ENCODE results near the gene CRIP2.

CRIP2 gene

DNA sequence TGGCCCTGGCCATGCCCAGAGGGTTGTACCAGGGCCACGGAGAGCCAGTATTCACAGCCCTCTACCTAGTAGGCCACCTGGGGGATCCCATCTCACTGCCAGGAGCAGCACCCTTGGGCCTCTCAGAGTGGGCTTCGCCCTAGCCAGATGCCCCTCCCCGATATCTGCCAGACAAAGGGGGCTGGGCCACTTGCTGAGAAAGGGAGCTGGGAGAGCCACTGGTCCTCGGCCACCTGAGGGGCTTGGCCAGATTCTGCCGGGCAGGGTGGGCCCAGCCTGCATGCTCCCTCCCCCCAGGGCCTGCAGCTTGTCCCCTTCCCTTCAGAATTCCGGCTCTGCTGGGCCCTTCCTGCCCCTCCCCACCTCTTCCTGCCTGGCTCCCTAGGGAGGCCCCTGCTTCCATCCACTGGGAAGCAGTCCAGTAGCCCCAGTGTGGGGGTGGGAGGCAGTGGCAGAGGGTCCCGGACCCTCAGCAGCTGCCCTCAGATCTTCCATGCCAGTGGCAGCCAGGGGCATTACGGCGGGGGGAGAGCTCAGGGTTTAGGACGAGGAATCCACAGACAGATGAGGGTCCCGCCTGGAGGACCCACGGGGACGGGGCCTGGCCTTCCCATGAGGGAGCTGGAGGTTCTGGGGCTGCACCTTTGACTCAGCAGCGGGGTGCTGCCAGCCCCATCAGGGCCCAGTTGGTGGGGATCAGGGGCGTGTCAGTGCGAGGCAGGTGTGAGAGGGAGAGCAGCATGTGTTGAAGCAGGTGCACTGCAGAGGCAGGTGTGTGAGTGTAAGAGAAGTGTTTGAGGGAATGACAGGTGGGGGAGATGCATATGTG lies 2.4 kb downstream of the CRIP2 start:
- DNase-seq (ENCODE audit: low read depth in 2 of 2) = no peak

DNA sequence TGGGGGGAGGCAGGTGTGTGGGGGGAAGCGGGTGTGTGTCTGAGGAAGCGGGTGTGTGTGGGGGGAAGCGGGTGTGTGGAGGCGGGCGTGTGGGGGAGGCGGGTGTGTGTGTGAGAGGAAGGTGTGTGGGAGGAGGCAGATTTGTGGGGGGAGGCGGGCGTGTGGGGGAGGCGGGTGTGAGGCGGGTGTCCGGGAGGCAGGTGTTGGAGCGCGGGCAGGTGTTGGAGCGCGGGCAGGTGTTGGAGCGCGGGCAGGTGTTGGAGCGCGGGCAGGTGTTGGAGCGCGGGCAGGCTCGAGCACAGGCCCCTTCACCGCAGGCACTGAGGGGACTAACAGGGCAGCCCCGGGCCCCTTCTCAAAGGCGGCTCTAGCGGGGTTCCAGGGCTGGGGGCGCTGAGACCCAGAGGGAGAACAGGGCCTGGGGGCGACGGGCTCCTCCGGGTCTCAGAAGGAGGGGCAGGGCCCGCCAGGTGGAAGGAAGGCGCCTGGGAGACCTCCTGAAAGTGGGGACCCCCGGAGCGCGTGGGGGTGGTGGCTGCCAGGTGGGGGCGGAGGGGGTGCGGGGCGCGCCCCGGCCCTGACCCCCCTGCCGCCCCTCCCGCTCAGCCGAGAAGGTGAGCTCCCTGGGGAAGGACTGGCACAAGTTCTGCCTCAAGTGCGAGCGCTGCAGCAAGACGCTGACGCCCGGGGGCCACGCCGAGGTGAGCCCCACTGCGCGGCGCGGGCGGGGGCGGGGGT lies 3.2 kb downstream of the CRIP2 start:
- DNase-seq (ENCODE audit: low read depth in 2 of 2) = no peak

DNA sequence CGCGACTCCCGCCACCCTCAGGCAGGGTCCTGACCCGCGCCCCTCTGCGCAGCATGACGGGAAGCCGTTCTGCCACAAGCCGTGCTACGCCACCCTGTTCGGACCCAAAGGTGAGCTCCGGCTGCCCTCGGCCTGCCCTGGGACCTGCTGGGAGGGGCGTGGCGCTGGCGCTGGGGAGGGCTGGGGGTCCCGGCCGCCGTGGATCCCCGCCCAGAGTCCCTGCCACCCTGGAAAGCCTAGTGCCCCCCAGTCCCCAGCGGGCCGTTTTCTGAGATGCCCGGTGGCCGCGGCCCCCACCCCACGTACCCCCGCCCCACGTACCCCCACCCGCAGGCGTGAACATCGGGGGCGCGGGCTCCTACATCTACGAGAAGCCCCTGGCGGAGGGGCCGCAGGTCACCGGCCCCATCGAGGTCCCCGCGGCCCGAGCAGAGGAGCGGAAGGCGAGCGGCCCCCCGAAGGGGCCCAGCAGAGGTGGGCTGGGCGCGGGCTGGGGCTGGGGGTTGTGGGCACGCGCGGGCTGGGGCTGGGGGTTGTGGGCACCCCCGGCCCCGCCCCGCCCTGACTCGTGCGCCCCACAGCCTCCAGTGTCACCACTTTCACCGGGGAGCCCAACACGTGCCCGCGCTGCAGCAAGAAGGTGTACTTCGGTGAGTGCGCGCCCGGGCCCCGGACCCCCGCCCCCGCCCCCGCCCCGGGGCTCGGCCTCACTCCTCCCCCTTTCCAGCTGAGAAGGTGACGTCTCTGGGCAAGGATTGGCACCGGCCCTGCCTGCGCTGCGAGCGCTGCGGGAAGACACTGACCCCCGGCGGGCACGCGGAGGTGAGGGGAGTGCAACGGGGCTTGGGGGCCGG lies 4.0 kb downstream of the CRIP2 start:
- no peak for DNase-seq (ENCODE audit: low read depth in 2 of 2)

DNA sequence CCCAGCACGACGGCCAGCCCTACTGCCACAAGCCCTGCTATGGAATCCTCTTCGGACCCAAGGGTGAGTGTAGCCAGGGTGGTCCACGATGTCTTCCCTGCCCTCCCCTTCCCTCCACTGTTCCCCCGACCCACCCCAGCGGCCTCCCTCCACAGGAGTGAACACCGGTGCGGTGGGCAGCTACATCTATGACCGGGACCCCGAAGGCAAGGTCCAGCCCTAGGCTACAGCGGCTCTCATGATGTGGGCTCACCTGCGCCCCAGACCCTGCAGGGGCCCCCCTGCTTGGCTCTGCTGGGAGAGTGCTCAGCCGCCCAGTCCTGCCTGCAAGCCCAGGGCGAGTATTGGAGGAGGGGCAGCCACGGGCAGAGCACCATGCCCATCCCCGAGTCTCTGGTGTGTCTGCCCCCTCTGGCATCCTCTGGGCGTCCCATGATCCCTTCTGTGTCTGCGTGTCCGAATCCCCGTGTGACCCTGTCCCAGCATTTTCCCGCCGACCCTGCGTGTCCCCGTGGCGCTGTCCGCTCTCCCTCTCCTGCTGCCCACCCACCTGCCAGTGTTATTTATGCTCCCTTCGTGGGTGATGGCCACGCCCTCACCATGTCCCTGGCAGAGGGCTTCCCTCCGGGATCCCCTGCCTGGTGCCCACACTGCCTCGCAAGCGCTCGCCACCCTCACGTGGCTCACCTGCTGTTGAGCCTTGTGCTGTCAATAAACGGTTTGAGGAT lies 5.0 kb downstream of the CRIP2 start:
- DNase-seq (ENCODE audit: low read depth in 2 of 2) = no peak

DNA sequence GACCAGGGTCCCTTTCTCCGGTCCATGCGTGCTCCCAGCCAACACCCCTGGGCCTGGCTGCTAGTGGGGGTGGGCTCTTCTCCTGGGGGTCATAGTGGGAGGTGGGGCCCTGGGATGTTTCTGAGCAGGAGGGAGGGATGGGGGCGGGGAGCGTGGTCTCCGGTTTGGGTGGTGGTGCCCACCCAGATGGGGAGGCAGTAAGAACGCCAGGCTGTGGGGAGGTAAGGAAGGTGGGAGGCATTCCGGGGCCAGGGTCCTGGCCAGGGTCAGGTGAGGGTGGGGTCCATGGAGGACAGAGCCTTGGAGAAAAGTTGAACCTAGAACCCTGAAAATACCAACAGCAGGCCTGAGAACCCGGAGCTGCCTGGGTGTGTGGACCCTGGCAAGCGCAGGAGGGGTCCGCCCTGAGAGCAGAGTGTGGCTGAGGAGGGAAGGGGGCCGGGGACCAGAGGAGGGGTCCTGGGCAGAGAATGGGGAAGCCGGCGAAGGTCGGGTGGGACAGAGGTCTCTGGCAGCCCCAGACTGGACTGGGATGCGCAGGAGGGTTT lies 5.7 kb downstream of the CRIP2 start:
- no peak for DNase-seq (ENCODE audit: low read depth in 2 of 2)

DNA sequence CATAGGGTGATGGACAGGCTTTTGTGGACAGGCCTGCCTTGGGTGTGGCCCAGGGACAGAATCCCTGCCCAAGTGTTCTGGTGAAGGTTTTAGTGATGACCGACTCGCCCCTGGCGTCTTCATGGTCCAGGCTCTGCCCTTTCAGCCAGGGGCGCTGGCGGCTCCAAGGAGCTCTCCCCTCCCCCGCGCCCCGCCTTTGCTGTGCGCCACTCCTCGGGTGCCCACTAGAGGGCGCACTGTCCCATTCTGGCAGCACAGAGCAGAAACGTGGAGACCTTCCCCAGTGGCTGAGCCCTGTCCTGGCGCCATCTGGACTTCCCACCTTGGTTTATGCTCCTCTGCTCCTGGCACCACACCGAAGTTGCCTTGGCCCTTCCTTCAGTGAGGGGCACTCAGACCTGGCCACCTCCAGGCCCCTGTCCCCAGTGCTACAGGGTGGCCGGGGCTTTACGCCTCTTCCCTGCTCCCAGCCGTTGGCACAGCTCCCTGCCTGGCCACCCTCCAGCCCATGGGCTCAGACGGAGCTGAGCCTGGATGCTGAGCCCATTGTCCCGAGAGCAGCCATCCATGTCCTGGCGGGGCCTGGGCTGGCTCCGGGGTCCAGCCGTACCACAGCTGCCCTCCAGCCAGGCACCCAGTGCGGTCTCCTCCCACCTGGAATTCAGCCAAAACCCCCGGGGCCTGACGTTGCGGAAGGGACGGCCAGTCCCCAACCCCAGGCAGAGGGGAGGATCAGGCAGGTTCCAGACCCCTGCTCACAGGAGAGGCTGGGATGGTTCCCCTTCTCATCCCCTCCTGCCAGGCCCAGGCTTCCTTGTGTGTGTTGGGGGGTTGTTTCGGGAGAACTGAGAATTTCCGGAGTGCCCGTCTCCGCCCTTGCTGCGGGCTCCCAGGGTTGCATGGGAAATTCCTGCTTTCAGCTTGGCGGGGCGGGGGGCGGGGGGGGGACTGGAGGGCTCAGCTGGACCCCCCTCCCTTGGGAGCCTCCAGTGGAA lies 6.5 kb downstream of the CRIP2 start:
- DNase-seq (ENCODE audit: low read depth in 2 of 2) = peak; percentile 83 to 91

DNA sequence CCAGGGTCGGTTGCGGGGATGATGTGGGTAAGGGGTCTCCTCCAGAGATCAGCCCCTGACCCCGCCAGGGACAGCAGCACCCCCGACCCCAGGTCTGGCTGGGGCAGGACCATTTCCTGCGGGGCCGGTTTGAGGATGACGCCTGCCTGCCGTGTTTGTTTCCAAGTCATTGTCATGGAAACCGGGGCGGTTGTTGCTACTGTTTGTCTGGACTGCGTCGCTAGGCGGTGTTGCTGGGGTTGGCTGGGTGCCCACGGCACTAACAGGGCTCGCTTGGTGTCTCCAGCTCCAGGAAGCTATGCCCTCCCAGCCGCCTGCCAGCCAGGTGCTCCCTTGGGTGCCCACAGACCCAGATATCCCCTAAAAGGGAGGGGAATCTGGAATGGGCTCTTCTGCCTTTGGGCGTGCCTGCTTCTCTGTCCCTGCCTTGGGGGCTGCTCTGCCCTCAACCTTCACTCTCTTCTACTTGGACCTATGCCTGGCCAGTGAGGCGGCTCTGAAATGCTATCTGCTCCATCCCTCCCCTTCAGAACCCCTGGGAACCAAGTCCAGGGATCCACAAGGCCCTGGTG lies 7.4 kb downstream of the CRIP2 start:
- DNase-seq (ENCODE audit: low read depth in 2 of 2) = peak; percentile 82 to 89

DNA sequence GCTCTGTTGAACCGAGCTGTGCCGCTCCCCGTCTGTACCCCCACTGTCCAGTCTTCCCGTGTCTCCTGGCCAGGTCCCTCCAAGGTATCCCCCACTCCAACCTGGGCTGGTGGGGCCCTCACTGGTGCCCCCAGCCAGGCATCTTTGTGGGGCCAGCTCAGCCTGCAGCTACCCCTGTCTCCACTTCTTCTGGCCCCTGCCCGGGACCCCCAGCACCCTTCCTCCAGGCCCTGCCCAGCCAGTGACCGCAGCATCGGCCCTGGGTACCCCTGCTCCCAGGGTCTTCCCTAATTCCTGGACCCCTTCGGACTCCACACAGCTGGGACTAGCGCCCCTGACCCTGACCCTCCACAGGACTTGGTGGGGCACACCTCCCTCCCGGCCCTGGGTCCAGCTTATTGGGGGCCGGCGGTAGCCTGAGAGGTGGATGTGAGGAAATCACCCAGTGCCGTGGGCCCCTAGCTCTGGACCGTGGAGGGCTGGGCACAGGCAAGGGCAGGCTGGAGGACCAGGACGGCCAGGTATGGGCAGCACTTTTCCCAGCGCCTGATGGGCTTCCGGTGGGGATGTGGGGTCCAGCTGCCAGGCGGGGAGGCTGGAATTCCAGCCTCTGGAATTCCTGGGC lies 8.0 kb downstream of the CRIP2 start:
- DNase-seq (ENCODE audit: low read depth in 2 of 2) = no peak

DNA sequence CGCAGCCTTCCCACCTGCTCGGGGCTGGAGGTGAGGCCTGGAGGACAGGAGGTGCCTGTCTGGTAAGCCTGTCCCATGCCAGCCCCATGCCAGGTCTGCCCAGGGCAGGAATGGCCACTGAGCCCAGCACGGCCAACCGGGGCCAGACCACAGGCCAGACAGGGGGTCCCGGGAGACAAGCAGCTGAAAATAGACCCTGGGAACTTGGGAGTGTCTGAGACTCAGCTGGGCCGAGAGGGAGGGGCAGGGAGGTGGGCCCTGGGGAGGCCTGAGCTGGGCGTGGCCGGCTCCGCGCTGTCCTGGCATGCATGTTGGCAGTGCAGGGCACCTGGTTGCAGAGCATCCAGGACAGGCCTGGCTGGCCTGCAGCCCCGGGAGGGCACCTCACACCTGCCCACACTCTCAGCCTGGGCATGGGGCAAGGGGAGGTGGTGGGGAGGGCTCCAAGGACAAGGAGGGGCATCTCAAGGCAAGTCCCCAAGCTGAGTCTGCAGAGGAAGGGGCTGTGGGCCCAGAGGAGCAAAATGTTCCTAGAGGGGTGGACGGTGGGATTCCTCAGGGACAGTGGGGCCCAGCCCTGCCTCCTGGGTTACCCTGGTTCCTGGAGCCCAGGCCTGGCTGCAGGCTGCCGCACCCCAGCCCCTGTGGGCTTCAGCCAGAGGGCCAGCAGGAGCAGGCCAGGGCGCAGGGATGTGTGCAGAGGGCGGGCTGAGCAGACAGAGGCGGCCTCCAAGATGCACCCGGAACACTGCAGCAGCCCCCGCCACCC lies 8.9 kb downstream of the CRIP2 start:
- no peak for DNase-seq (ENCODE audit: low read depth in 2 of 2)

DNA sequence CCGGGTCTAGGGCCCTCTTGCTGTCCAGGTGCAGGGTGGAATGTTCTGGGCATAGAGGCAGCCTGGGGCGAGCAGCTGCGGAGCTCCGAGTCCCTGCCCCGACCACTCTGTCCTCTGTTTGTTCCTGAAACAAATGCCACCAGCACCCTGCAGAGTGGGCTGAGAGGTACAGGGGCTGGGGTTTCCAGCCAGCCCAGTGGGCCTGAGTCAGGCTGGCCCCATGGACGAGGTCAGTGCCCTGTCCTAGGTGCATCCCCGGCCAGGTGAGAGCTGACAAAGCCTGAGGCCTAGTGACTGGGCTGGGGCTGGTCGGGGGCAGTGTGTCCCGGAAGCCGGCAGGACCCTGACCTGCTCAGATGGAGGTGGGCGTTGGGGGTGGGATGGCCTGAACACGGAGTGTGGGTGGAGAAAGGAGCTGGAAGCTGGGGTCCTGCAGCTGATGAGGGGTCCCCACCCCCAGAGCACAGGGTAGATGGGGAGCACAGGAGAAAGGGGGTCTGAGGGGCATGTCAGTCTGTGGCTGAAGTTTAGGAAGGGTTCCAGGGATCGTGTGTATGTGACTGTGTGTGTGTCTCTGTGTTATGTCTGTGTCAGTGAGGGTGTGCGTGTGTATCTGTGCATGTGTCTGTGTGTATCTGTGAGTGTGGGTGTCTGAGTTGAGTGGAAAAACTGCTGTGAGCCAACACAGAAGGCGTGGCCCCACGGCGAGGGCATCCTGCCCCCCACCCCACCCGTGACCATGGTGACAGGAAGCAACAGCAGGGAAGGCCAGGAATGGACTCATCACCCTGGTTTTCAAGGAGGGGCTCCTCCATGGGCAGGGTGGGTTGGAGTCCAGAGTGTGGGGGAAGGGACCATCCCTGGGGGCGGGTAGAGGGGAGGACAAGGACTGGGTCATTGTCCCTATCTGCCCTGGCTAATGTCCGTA lies 9.7 kb downstream of the CRIP2 start:
- DNase-seq (ENCODE audit: low read depth in 2 of 2) = no peak

DNA sequence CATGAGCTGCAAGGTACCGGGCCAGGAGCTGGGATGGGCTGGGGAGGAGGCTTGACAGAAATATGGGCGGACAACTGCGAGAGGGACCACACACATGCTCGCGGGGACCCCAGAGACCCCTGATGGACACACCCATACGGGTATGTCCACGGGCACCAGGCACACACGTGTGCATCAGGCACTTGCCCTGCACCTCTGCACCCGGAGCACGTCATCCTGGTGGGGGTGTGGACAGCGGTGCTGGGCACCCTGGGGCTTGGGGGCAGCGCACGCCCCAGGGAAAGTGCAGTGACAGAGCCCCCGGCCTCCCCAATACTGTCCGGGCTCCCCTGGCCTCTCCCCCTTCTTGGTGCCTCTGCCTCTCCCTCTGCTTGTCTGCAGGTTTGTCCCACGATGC lies 10.4 kb downstream of the CRIP2 start:
- no peak for DNase-seq (ENCODE audit: low read depth in 2 of 2)

DNA sequence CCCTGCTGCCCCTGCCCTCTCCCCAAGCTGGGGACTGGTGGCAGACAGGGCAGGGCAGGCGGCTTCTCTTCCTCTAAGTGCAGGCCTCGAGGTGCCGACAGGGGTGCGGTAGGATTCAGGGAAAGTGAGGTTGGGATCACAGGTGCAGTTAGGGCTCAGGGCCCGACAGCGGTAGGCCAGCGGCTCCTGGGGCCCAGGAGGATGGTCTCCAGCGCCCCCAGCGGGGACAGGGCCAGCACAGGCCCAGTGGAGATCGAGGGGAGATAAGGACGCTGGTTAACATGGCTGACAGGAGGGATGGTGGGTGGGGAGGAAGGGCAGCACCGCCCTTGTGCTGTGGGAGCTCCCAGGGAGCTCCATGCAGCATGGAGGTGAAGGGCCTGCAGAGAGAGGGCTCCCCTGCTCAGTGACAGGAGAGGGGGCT lies 11.1 kb downstream of the CRIP2 start:
- peak in 1 of 2 donors; percentile 48 for DNase-seq (ENCODE audit: low read depth in 2 of 2)

DNA sequence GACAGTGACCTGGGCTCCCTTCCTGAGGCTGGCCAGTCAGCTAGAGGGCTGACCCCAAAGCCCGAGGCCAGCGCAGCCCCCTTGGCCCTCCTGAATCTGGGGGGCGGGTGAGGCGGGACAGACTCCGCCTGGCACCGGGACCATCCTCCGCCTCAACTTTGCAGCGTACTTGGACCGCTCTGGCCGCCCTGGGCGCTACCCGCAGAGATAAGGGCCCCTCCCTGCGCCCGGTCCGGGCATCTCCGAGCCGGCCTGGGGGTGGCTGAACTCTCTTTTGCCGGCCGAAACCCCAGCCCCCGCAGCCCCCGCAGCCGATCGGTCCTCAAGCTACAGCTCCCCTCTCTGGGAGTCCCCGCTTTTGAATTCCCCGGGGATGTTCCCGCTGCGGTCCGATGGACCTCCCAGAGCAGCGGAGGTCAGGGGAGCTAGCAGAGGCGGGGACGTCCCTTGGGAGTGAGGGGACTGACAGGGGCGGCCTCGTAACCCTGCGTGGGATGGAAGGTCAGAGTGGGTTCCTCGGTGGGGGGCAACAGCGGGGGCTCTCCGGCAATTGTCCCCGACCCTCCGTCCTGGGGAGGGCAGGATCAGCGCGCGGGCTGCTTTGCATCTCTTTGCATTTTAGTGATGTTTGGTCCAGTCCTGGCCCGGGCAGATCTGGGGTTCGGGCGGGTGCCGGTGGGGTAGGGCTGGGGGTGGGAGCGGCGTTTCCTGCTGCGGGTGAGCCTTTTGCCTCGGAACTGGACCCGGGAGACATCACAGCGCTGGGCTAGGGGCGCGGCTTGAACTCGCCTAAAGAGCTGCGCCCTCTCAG lies 11.7 kb downstream of the CRIP2 start, which contains the start of gene CRIP1:
TSS of gene CRIP1 (plus strand) at position 724 of the 811 bp plus-strand sequence. CDS start 374 bp downstream, outside the sequence.
- no peak for DNase-seq (ENCODE audit: low read depth in 2 of 2)

DNA sequence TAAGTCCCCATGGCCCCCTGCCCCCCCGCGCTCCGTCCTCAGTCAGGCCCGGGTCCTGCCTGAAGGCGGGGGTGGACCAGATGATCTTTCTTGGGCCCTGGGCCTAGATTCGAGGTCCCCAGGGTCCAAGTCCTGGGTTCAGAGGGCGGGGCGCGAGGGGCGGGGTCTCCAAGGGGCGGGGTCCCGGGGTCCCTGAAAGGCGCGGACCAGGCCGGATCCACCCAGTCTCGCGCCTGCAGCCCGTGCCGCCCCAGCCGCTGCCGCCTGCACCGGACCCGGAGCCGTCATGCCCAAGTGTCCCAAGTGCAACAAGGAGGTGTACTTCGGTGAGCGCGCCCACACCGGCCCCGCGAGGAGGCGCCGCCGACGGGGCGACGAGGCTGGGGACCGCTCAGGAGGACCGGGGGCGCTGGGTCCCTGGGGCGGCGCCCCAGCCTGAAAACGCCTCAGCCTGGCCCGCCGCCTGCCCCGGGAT lies 12.4 kb downstream of the CRIP2 start:
- DNase-seq (ENCODE audit: low read depth in 2 of 2) = peak in 1 of 2 donors; percentile 60

DNA sequence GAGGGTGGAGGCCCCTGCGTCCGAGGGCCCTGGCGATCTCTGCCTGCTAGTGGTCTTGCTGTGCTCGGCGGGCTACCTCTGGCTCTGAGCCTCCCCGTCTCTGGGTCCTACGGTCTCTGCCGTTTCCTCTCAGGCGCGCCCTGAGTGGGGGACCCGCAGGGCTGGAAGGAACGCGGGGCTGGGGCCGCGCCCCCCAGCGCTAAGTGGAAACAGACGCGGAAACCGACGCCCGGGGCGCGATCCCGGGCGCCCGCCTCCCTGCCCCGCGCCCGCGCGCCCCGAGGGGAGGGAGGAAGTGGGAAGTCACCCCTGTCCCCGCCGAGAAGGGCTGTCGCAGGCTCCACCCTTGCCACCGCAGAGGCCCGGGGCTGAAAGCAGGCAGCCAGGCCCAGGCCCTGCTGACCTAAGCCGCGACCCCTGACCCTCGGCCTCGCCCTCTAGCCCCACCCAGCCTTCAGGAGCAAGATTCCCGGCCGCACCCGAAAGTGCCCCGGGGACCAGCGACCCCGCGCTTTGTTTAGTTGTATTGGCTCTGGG lies 12.9 kb downstream of the CRIP2 start:
- peak in 1 of 2 donors; percentile 49 for DNase-seq (ENCODE audit: low read depth in 2 of 2)
